Pancreas (tissue), 10 donors: ENCODE data around the gene FKBP1B. TPM values are rescaled to one million over a fixed set of nuclear protein-coding genes. Genes with fewer than 3 reads are reported as not detected.

Experiments
- ATAC-seq, 4 donors: fragments of 200-7000 bp; cut with Tn5 transposase; one replicate each; pipeline versions ENCODE4 v1.8.0 to v1.9.1; 2020; ENCODE audit warnings: mild to moderate bottlenecking in 4 of 4, moderate library complexity in 4 of 4
- DNase-seq, 6 donors: peaks; one replicate each; pipeline ENCODE4 v3.0.0-alpha.2; 2020
- FAIRE-seq: peaks from 2 replicates; lab custom pipeline; 2012; peaks lifted over from hg19 to GRCh38; lab: Jason Lieb, UNC
- H3K27ac ChIP-seq, 4 donors: fragments of 200-600 bp; sonication (generic); 1 replicate in 3 of 4; 2 replicates in 1 of 4; pipeline versions ENCODE4 v1.5.0 to v1.8.0; 2020
- H3K27me3 ChIP-seq, 4 donors: fragments of 200-600 bp; one replicate each; pipeline ENCODE4 v1.8.0; 2021
- H3K36me3 ChIP-seq, 3 donors: fragments of 200-600 bp; sonication (generic) in 1 of 3; one replicate each; pipeline versions ENCODE4 v1.5.0 to v1.8.0; 2020 to 2021
- H3K4me1 ChIP-seq, 3 donors: fragments of 200-600 bp; one replicate each; pipeline ENCODE4 v1.8.0; 2021
- H3K4me3 ChIP-seq, 4 donors: fragments of 200-600 bp; sonication (generic) in 2 of 4; one replicate each; pipeline versions ENCODE4 v1.5.0 to v1.8.0; 2020 to 2021
- H3K9me3 ChIP-seq, 4 donors: fragments of 200-600 bp; one replicate each; pipeline ENCODE4 v1.8.0; 2021
- WGBS, 2 donors: extraction: QIAGEN DNeasy Blood & Tissue Kit; methylation state at CpG; one replicate each; pipeline ENCODE4 v1.1.7; 2013; 5-methylcytosine and 5-hydroxymethylcytosine counted together
- intact Hi-C, 3 donors: fragments of 100-400 bp; cut with DNase I; formaldehyde crosslinking; loops; one replicate each; pipeline versions ENCODE4 v1.11.1 to v1.14.2; 2022
- polyA plus RNA-seq, 2 donors: library from polyadenylated mRNA; stranded (reverse); fragments of 200-250 nt; gene quantifications; one replicate each; pipeline ENCODE4 v1.2.3, GENCODE V29; 2013
- total RNA-seq, 6 donors: library from RNA; stranded (reverse); fragmentation: NEBNext Ultra II Directional in 4 of 6; extraction: Animal tissue kit (Norgen Biotek cat#: 25700) in 4 of 6; gene quantifications; one replicate each; pipeline versions ENCODE4 v1.2.1 to v1.2.4, GENCODE V29; 2021 to 2023
- TF ChIP-seq, protein P1 (sequence below), 4 donors: fragments of 200-600 bp; sonication (generic) in 3 of 4; IDR thresholded peaks; one replicate each; pipeline versions ENCODE4 v1.5.0 to v1.8.0; 2021; ENCODE audit warnings: antibody characterized with exemption in 4 of 4
- donor health status: healthy with polysubstance abuse.
- donor health status: DM: no; HTN: no; CAD: no; lungs with moderate emphysema.
- donor health status: DM: no; HTN: no; CAD: no.
- donor health status: control.
- donor health status: control.
- donor health status: Bipolar disorder and iron deficiency.
- donor health status: DM: yes; HTN: yes; CAD: no.
- donor health status: DM: no; HTN: no; CAD: no.
- donor health status: DM: no; HTN: no; CAD: no.
- donor health status: DM: yes; HTN: yes; CAD: no.

The FKBP1B gene
- total and polyA plus RNA-seq, 8 donors, result 2.6 to 25.6 (median 4.9) TPM

DNA sequence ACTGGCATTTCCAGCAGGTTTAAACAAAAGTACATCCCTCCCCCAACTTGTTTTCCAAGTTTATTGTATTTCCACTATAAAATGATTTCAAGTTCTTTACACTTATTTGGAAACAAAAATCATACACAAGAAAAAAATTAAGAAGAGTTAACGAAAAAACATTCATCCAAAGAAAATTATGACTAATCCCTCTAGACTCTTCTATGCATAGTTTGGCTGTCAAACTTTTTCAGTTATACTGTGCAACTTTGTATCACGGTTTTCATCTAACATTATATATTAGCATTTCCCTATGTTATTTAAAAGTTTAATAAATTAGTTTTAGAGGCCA is 3.0 kb upstream of the FKBP1B start:
- no peak overlapping the region for H3K27ac ChIP-seq
- H3K4me3 ChIP-seq, result peak overlapping the region in 3 of 4 donors; percentile 33 to 59 (median 57)
- ATAC-seq (no peak), FAIRE-seq (no peak), DNase-seq (no peak)
- no peaks in the 10 kb centered on the region for H3K27me3 ChIP-seq
- H3K9me3 ChIP-seq, result no peaks in the 10 kb centered on the region
- 0 to 3% methylated on average over 2 of the region's 2 CpGs for WGBS, 2 donors
- peaks cover 0 to 17% (median 0%) of the 10 kb centered on the region in 3 donors for H3K4me1 ChIP-seq
- intact Hi-C loops, result no loop called here
- TF ChIP-seq, protein P1, sequence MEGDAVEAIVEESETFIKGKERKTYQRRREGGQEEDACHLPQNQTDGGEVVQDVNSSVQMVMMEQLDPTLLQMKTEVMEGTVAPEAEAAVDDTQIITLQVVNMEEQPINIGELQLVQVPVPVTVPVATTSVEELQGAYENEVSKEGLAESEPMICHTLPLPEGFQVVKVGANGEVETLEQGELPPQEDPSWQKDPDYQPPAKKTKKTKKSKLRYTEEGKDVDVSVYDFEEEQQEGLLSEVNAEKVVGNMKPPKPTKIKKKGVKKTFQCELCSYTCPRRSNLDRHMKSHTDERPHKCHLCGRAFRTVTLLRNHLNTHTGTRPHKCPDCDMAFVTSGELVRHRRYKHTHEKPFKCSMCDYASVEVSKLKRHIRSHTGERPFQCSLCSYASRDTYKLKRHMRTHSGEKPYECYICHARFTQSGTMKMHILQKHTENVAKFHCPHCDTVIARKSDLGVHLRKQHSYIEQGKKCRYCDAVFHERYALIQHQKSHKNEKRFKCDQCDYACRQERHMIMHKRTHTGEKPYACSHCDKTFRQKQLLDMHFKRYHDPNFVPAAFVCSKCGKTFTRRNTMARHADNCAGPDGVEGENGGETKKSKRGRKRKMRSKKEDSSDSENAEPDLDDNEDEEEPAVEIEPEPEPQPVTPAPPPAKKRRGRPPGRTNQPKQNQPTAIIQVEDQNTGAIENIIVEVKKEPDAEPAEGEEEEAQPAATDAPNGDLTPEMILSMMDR (IDR thresholded peaks at IDR 0.05), result no peak
- no peaks in the 10 kb centered on the region for H3K36me3 ChIP-seq

GRCh38 chr2:24046930-24047702 is 2.4 kb upstream of the FKBP1B start, which contains the start of gene WDCP:
Gene WDCP, minus strand, starts transcription at chr2:24047391. Its CDS starts 7,897 bp downstream, at chr2:24039494.
- intact Hi-C loops, result no loop called here
- Histone ChIP-seq H3K36me3 (no peaks in the 10 kb centered on the region), H3K4me1 (peaks cover 0 to 17% (median 0%) of the 10 kb centered on the region in 3 donors), H3K9me3 (no peaks in the 10 kb centered on the region), H3K27ac (no peak within 1 kb of the TSS), H3K27me3 (no peaks in the 10 kb centered on the region), H3K4me3 (peak within 1 kb of the TSS; percentile 33 to 59 (median 48))
- FAIRE-seq, result peak; percentile 60
- WGBS, 2 donors, result 0 to 1% methylated on average over 38 of the region's 38 CpGs
- ATAC-seq, result peak; percentile 98 to 99 (median 99)
- DNase-seq, result peak; percentile 85 to 97 (median 93)
- TF ChIP-seq, protein P1 (IDR thresholded peaks at IDR 0.05), result no peak

DNA sequence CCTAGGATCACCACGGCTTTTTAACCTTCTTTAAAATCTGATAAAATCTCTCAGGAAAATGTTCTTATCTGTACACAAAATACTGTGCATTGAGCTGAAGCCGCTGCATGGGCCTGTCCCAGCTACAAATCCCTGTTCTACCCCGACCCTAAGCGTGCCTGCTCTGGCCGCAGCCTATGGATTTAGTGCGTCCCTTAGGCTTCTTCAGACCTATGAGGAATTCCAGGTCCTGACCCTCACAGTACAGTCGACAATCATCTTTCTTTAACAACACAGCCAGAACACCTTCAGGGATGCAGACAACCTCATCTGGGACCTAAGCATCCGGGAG is 1.9 kb upstream of the FKBP1B start:
- 35 to 41% methylated on average over 8 of the region's 8 CpGs for WGBS, 2 donors
- no peak overlapping the region for H3K27ac ChIP-seq
- peaks cover 0 to 17% (median 0%) of the 10 kb centered on the region in 3 donors for H3K4me1 ChIP-seq
- H3K4me3 ChIP-seq, result peak overlapping the region in 2 of 4 donors; percentile 20 to 59
- no peaks in the 10 kb centered on the region for H3K36me3 ChIP-seq
- no peaks in the 10 kb centered on the region for H3K27me3 ChIP-seq
- ATAC-seq, result peak in 1 of 4 donors; percentile 0
- intact Hi-C loops, result no loop called here
- no peak for FAIRE-seq
- TF ChIP-seq, protein P1 (IDR thresholded peaks at IDR 0.05), result no peak
- DNase-seq, result no peak
- no peaks in the 10 kb centered on the region for H3K9me3 ChIP-seq

DNA sequence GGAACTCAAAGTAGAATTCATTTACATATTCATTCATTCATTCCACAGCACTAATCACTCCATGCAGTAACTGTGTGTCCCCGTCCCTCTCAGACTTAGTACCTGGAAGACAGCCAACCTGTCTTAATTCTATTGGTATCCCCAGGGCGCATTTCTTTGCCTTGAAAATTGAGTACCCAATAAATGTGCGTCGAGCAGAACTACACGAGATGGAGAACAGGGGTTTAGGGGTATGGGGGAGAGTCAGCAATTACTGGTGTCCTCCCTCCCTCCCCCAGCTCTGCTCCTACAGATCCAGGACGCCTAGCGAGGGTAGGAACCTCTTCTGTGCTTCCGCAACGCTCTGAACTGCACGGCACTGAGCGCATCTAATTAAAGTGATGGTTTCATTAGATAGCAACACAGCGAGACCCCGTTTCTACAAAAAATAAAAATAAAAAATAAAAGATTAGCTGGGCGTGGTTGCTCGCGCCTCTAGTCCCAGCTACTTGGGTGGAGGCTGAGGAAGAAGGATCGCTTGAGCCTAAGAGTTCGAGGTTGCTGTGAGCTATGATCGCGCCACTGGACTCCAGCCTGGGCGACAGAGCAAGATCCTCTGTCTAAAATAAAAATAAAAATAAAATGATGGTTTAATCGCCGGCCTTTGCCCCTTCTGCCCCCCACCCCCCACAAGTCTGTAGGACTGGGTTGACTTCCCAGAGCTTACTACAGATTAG is 614 bp upstream of the FKBP1B start:
- H3K27me3 ChIP-seq, result no peaks in the 10 kb centered on the region
- H3K27ac ChIP-seq, result no peak overlapping the region
- peak overlapping the region in 2 of 4 donors; percentile 74 to 87 for H3K4me3 ChIP-seq
- FAIRE-seq (no peak), DNase-seq (no peak), ATAC-seq (no peak)
- 20 to 25% methylated on average over 23 of the region's 23 CpGs for WGBS, 2 donors
- intact Hi-C loops, result no loop called here
- H3K36me3 ChIP-seq, result no peaks in the 10 kb centered on the region
- H3K9me3 ChIP-seq, result no peaks in the 10 kb centered on the region
- TF ChIP-seq, protein P1 (IDR thresholded peaks at IDR 0.05), result no peak
- peaks cover 0 to 17% (median 0%) of the 10 kb centered on the region in 3 donors for H3K4me1 ChIP-seq
